CD14-positive monocyte (primary cell): ENCODE results near the gene SNX9. TPM values are rescaled to one million over a fixed set of nuclear protein-coding genes. Genes with fewer than 3 reads are reported as not detected.

Source experiments
- DNase-seq, 3 donors: peaks; one replicate each; pipeline ENCODE4 v3.0.0-alpha.2; 2011 to 2022
- H2AFZ ChIP-seq: 2 replicates; pipeline ENCODE4 v1.6.0; 2012; ENCODE audit warnings: mild to moderate bottlenecking, low read depth, low read length, inconsistent platforms; ENCODE audit not compliant: insufficient read depth, poor library complexity, severe bottlenecking
- H3K27ac ChIP-seq, 2 donors: 1 replicate in 1 of 2; 2 replicates in 1 of 2; pipeline ENCODE4 v1.5.1; 2012 to 2013; ENCODE audit warnings: low read length in 2 of 2, control low read depth in 1 of 2, inconsistent platforms in 1 of 2, low read depth in 1 of 2, mild to moderate bottlenecking in 1 of 2
- H3K27me3 ChIP-seq, 2 donors: one replicate each; pipeline versions ENCODE4 v1.6.0 to v1.6.1; 2011 to 2013; ENCODE audit warnings: low read length in 2 of 2; ENCODE audit not compliant: control insufficient read depth in 2 of 2, insufficient read depth in 2 of 2
- H3K36me3 ChIP-seq, 2 donors: replicated peaks in 1 of 2; 1 replicate in 1 of 2; 2 replicates in 1 of 2; pipeline versions ENCODE4 v1.5.1 to v1.6.1; 2012 to 2013; ENCODE audit warnings: low read length in 2 of 2, control low read depth in 1 of 2, inconsistent platforms in 1 of 2, mild to moderate bottlenecking in 1 of 2; ENCODE audit not compliant: insufficient read depth in 2 of 2, control insufficient read depth in 1 of 2
- H3K4me1 ChIP-seq, 2 donors: 1 replicate in 1 of 2; 2 replicates in 1 of 2; pipeline versions ENCODE4 v1.5.1 to v1.6.1; 2012 to 2013; ENCODE audit warnings: low read length in 2 of 2, control low read depth in 1 of 2, inconsistent platforms in 1 of 2, mild to moderate bottlenecking in 1 of 2, moderate library complexity in 1 of 2; ENCODE audit not compliant: insufficient read depth in 2 of 2, control insufficient read depth in 1 of 2
- H3K4me2 ChIP-seq: replicated peaks from 2 replicates; pipeline ENCODE3; 2012; ENCODE audit warnings: low read length, moderate library complexity, mild to moderate bottlenecking; ENCODE audit not compliant: poor library complexity, severe bottlenecking; ENCODE audit errors: extremely low read depth
- H3K4me3 ChIP-seq, 3 experiments: fragments of 200-600 bp in 1 of 3; sonication (generic) in 1 of 3; replicated peaks in 1 of 3; 1 replicate in 2 of 3; 2 replicates in 1 of 3; pipeline ENCODE4 v1.5.1; 2011 to 2013; ENCODE audit warnings: low read length in 3 of 3, mild to moderate bottlenecking in 3 of 3, control low read depth in 2 of 3, low read depth in 2 of 3, inconsistent platforms in 1 of 3, moderate library complexity in 1 of 3
- H3K79me2 ChIP-seq: 2 replicates; pipeline ENCODE4 v1.6.0; 2012; ENCODE audit warnings: mild to moderate bottlenecking, control low read depth, inconsistent platforms, low read length, moderate library complexity; ENCODE audit not compliant: insufficient read depth
- H3K9ac ChIP-seq: 2 replicates; pipeline ENCODE4 v1.6.0; 2017; ENCODE audit warnings: low read length, mild to moderate bottlenecking; ENCODE audit not compliant: insufficient read depth, poor library complexity, severe bottlenecking
- H3K9me3 ChIP-seq, 2 donors: replicated peaks in 1 of 2; 1 replicate in 1 of 2; 2 replicates in 1 of 2; pipeline versions ENCODE4 v1.5.1 to v1.6.1; 2012 to 2013; ENCODE audit warnings: low read length in 2 of 2, control low read depth in 1 of 2; ENCODE audit not compliant: control insufficient read depth in 1 of 2, insufficient read depth in 1 of 2
- H4K20me1 ChIP-seq: 2 replicates; pipeline ENCODE4 v1.6.0; 2012; ENCODE audit warnings: mild to moderate bottlenecking, low read length, control low read depth, moderate library complexity; ENCODE audit not compliant: insufficient read depth
- H3K27ac Mint-ChIP-seq, 7 donors: one replicate each; pipeline ENCODE4 v1.8.0; 2020; ENCODE audit warnings: mild to moderate bottlenecking in 7 of 7, mixed read lengths in 7 of 7, moderate library complexity in 6 of 7, inconsistent platforms in 2 of 7
- H3K27me3 Mint-ChIP-seq, 3 donors: one replicate each; pipeline ENCODE4 v1.8.0; 2021 to 2022; ENCODE audit warnings: low read depth in 3 of 3, mild to moderate bottlenecking in 3 of 3, mixed read lengths in 3 of 3, moderate library complexity in 3 of 3, inconsistent platforms in 1 of 3
- H3K36me3 Mint-ChIP-seq, 2 donors: one replicate each; pipeline ENCODE4 v1.8.0; 2020; ENCODE audit warnings: mixed read lengths in 2 of 2, inconsistent platforms in 1 of 2, mild to moderate bottlenecking in 1 of 2
- H3K4me1 Mint-ChIP-seq: one replicate; pipeline ENCODE4 v1.8.0; 2020; ENCODE audit warnings: mild to moderate bottlenecking, mixed read lengths
- H3K4me3 Mint-ChIP-seq, 2 donors: one replicate each; pipeline ENCODE4 v1.8.0; 2020; ENCODE audit warnings: mild to moderate bottlenecking in 2 of 2, mixed read lengths in 2 of 2, moderate library complexity in 1 of 2
- H3K9me3 Mint-ChIP-seq, 7 donors: one replicate each; pipeline ENCODE4 v1.8.0; 2020 to 2022; ENCODE audit warnings: mixed read lengths in 7 of 7, mild to moderate bottlenecking in 6 of 7, moderate library complexity in 6 of 7, inconsistent platforms in 2 of 7
- CTCF ChIP-seq: fragments of 200-600 bp; IDR thresholded peaks from one replicate; pipeline ENCODE4 v1.8.0; 2022; ENCODE audit warnings: antibody characterized with exemption, mild to moderate bottlenecking
- WGBS: methylation state at CpG from one replicate; pipeline ENCODE4 v1.1.5; 2013; ENCODE audit warnings: missing lambda C conversion rate; ENCODE audit not compliant: insufficient coverage; 5-methylcytosine and 5-hydroxymethylcytosine counted together
- intact Hi-C, 2 donors: fragments of 100-400 bp; cut with micrococcal nuclease; formaldehyde crosslinking; loops; one replicate each; pipeline versions ENCODE4 v1.15.0 to v1.15.1; 2023
- polyA plus RNA-seq, 3 donors: library from polyadenylated mRNA; depleted of rRNA in 1 of 3; unstranded in 2 of 3; stranded (reverse) in 1 of 3; fragments of 300-500 nt in 2 of 3; fragments of >200 nt in 1 of 3; fragmentation: Illumina TruSeq in 2 of 3; gene quantifications; 1 replicate in 2 of 3; 2 replicates in 1 of 3; pipeline ENCODE4 v1.2.3, GENCODE V29; 2012 to 2021

SNX9 gene
- polyA plus RNA-seq, 3 donors: 5.5 to 8.1 (median 7.2) TPM

- peaks cover 0 to 2% (median 0%) of the 10 kb centered on the region in 3 donors for H3K27me3 Mint-ChIP-seq
- intact Hi-C loops: no loop called here
Observed at GRCh38 chr6:157806131-157806855, 16.8 kb upstream of the SNX9 start.

GRCh38 chr6:157806856-157807215, 16.2 kb upstream of the SNX9 start:
- no peaks in the 10 kb centered on the region for H3K79me2 ChIP-seq
- Mint-ChIP-seq H3K27me3 (peaks cover 0 to 2% (median 0%) of the 10 kb centered on the region in 3 donors), H3K36me3 (no peaks in the 10 kb centered on the region), H3K27ac (no peak overlapping the region), H3K4me3 (no peak overlapping the region), H3K9me3 (peaks cover 2 to 12% (median 5%) of the 10 kb centered on the region in 7 donors), H3K4me1 (no peaks in the 10 kb centered on the region)
- no peak overlapping the region for H3K4me2 ChIP-seq
- no peak overlapping the region for H2AFZ ChIP-seq
- DNase-seq: no peak
- H3K36me3 ChIP-seq: no peaks in the 10 kb centered on the region
- no peaks in the 10 kb centered on the region for H4K20me1 ChIP-seq
- 100% methylated on average over 2 of the region's 3 CpGs for WGBS
- H3K27ac ChIP-seq: no peak overlapping the region
- no peak overlapping the region for H3K9ac ChIP-seq
- intact Hi-C loops: no loop called here
- no peaks in the 10 kb centered on the region for H3K4me1 ChIP-seq
- H3K9me3 ChIP-seq: peaks cover 0 to 3% of the 10 kb centered on the region in 2 donors
- no peaks in the 10 kb centered on the region for H3K27me3 ChIP-seq
- H3K4me3 ChIP-seq: no peak overlapping the region
- no peak for TF ChIP-seq CTCF

More at GRCh38 chr6:157806131-157806855, 16.8 kb upstream of the SNX9 start:
- no peak overlapping the region for H3K4me3 Mint-ChIP-seq
- H3K27ac ChIP-seq: no peak overlapping the region
- peaks cover 2 to 11% (median 5%) of the 10 kb centered on the region in 7 donors for H3K9me3 Mint-ChIP-seq
- no peak overlapping the region for H3K27ac Mint-ChIP-seq
- H3K9ac ChIP-seq: no peak overlapping the region
- DNase-seq: no peak
- H3K4me3 ChIP-seq: no peak overlapping the region
- H3K4me1 Mint-ChIP-seq: no peaks in the 10 kb centered on the region
- no peaks in the 10 kb centered on the region for H3K79me2 ChIP-seq
- no peaks in the 10 kb centered on the region for H3K4me1 ChIP-seq
- no peak overlapping the region for H3K4me2 ChIP-seq
- H3K36me3 ChIP-seq: no peaks in the 10 kb centered on the region
- no peaks in the 10 kb centered on the region for H4K20me1 ChIP-seq
- no peak overlapping the region for H2AFZ ChIP-seq
- no peaks in the 10 kb centered on the region for H3K27me3 ChIP-seq
- no CpG with 5 or more reads among the region's 3 CpGs for whole genome bisulfite sequencing
- no peaks in the 10 kb centered on the region for H3K36me3 Mint-ChIP-seq
- peaks cover 0 to 3% of the 10 kb centered on the region in 2 donors for H3K9me3 ChIP-seq
- no peak for TF ChIP-seq CTCF
